ENCODE measurements around the gene SLAMF9.

The SLAMF9 gene

DNA sequence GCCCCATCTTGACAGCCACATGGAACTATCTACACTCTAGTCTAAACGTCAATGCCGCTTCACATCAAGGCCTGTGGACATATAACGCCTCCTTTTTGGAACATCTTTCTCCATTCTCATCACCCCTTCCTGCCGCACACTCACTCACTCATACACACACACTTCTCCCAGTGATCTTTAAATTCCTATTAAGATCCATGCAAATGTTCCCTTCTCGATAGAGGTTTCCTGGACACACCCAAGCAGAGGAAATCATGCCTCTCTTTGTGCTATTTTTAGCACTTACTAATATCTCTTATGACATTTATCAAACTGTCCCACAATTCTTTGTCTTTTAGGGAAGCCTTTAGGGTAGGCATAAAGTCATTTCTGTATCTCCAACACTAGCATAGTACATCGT, 28.2 kb upstream of the SLAMF9 start:
- no peak overlapping the region for H4K8ac ChIP-seq (ENCODE audit: low read length)

DNA sequence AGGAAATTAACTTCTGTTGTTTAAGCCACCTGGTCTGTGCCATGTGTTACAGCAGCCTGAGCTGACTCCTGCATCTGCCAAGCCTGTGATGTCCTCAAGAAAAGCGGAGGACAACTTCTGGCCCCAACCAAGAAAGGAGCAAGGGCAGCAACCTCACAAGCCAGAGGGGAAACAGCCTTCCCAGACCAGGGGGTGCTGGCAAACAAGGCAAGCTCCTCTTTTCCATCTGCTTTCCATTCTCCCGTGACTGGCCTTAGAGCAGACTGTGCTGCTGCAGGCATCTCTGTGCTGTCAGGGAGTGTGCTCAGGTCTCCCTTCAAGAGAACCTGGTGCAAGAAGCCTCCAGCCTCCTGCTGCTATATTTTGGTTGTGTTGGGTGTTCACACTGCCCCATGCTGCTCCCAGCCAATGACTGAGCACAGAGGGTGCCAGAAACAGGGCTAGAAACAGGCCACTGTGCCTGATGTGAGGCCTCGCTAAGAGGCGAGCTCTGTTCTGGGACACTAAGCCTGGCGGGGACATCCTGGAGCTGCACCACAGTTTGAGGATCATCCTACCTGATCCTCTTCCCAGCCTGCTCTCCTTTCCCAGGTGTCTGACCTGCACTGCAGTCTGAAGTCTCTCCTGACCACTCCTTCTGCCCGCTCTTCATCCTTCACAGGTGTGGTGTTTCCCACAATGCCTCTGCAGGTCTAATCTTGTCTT, 27.5 kb upstream of the SLAMF9 start:
- Histone ChIP-seq H3K36me3 (ENCODE audit: control insufficient read depth in 1 of 2, insufficient read depth in 2 of 2, low read depth in 1 of 2, low read length in 2 of 2) (peaks cover 0 to 45% of the 10 kb centered on the region in 2 experiments), H3K4ac (ENCODE audit: low read depth in 1 of 2, low read length in 2 of 2) (no peak overlapping the region), H3K4me2 (ENCODE audit: low read length, poor library complexity, severe bottlenecking) (no peak overlapping the region), H3K23ac (ENCODE audit: low read length in 2 of 2) (no peak overlapping the region), H4K91ac (ENCODE audit: low read length) (no peak overlapping the region), H3K14ac (ENCODE audit: low read length in 2 of 2) (no peak overlapping the region), H3K9me3 (ENCODE audit: control insufficient read depth, low read length) (no peaks in the 10 kb centered on the region), H3K4me3 (ENCODE audit: insufficient read depth in 1 of 2, low read depth in 1 of 2, low read length in 2 of 2) (no peak overlapping the region), H2BK5ac (ENCODE audit: low read depth, low read length, poor library complexity, severe bottlenecking) (no peak overlapping the region), H4K8ac (ENCODE audit: low read length) (no peak overlapping the region), H3K27me3 (ENCODE audit: control insufficient read depth in 1 of 2, insufficient read depth in 1 of 2, low read length in 2 of 2) (peaks cover 0 to 34% of the 10 kb centered on the region in 2 experiments), H3K79me1 (replicated peaks; ENCODE audit: low read length, poor library complexity, severe bottlenecking) (no peaks in the 10 kb centered on the region), H2BK12ac (ENCODE audit: low read length in 2 of 2) (no peak overlapping the region), H3K27ac (ENCODE audit: low read length, poor library complexity, severe bottlenecking) (no peak overlapping the region), H3K9ac (ENCODE audit: low read length) (no peak overlapping the region), H2BK15ac (ENCODE audit: low read depth, poor library complexity, severe bottlenecking) (no peak overlapping the region), H3K4me1 (ENCODE audit: control insufficient read depth, insufficient read depth, low read depth, low read length) (no peaks in the 10 kb centered on the region), H3K18ac (ENCODE audit: low read depth in 1 of 2, low read length in 2 of 2) (no peak overlapping the region), H2BK120ac (ENCODE audit: low read depth, low read length) (no peak overlapping the region), H2AFZ (ENCODE audit: low read depth, low read length) (no peak overlapping the region), H2AK5ac (ENCODE audit: low read length, severe bottlenecking) (no peak overlapping the region)
- WGBS = 93% methylated on average over 6 of the region's 6 CpGs
- DNase-seq = no peak

More for the DNA sequence above, 28.2 kb upstream of the SLAMF9 start:
- Histone ChIP-seq H3K9me3 (ENCODE audit: control insufficient read depth, low read length) (no peaks in the 10 kb centered on the region), H3K4me1 (ENCODE audit: control insufficient read depth, insufficient read depth, low read depth, low read length) (no peaks in the 10 kb centered on the region), H3K4me2 (ENCODE audit: low read length, poor library complexity, severe bottlenecking) (no peak overlapping the region), H3K9ac (ENCODE audit: low read length) (no peak overlapping the region), H3K79me1 (replicated peaks; ENCODE audit: low read length, poor library complexity, severe bottlenecking) (no peaks in the 10 kb centered on the region), H3K23ac (ENCODE audit: low read length in 2 of 2) (no peak overlapping the region), H3K4ac (ENCODE audit: low read depth in 1 of 2, low read length in 2 of 2) (no peak overlapping the region), H2BK120ac (ENCODE audit: low read depth, low read length) (no peak overlapping the region), H2AFZ (ENCODE audit: low read depth, low read length) (no peak overlapping the region), H2BK12ac (ENCODE audit: low read length in 2 of 2) (no peak overlapping the region), H3K18ac (ENCODE audit: low read depth in 1 of 2, low read length in 2 of 2) (no peak overlapping the region), H3K36me3 (ENCODE audit: control insufficient read depth in 1 of 2, insufficient read depth in 2 of 2, low read depth in 1 of 2, low read length in 2 of 2) (peaks cover 0 to 43% of the 10 kb centered on the region in 2 experiments), H3K4me3 (ENCODE audit: insufficient read depth in 1 of 2, low read depth in 1 of 2, low read length in 2 of 2) (no peak overlapping the region), H3K27me3 (ENCODE audit: control insufficient read depth in 1 of 2, insufficient read depth in 1 of 2, low read length in 2 of 2) (peaks cover 0 to 34% of the 10 kb centered on the region in 2 experiments), H3K27ac (ENCODE audit: low read length, poor library complexity, severe bottlenecking) (no peak overlapping the region), H2BK15ac (ENCODE audit: low read depth, poor library complexity, severe bottlenecking) (no peak overlapping the region), H2BK5ac (ENCODE audit: low read depth, low read length, poor library complexity, severe bottlenecking) (no peak overlapping the region), H4K91ac (ENCODE audit: low read length) (no peak overlapping the region), H3K14ac (ENCODE audit: low read length in 2 of 2) (no peak overlapping the region), H2AK5ac (ENCODE audit: low read length, severe bottlenecking) (no peak overlapping the region)
- WGBS = 84% methylated on average over 4 of the region's 6 CpGs
- no peak for DNase-seq

DNA sequence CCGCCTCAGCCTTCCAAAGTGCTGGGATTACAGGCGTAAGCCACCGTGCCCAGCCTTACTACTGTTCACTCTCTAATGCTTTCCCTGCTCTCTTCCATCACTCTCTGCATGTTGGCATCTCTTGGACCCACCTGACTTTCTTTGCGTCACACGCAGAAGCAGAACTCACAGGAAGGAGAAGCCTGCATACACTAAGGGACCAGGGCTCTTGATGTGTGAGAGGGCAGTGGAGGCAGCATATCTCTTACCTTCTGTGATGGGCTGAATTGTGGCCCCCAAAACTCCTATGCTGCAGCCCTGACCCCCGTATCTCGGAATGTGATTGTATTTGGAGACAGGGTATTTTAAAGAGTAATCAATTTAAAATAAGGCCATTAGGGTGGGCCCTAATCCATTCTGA, 26.7 kb upstream of the SLAMF9 start:
- no peak overlapping the region for H2BK15ac ChIP-seq (ENCODE audit: low read depth, poor library complexity, severe bottlenecking)
- H3K27me3 ChIP-seq (ENCODE audit: control insufficient read depth in 1 of 2, insufficient read depth in 1 of 2, low read length in 2 of 2) = peaks cover 0 to 36% of the 10 kb centered on the region in 2 experiments
- H2BK12ac ChIP-seq (ENCODE audit: low read length in 2 of 2) = no peak overlapping the region
- no peak overlapping the region for H3K4me3 ChIP-seq (ENCODE audit: insufficient read depth in 1 of 2, low read depth in 1 of 2, low read length in 2 of 2)
- H3K23ac ChIP-seq (ENCODE audit: low read length in 2 of 2) = no peak overlapping the region
- no peak overlapping the region for H4K91ac ChIP-seq (ENCODE audit: low read length)
- H3K4ac ChIP-seq (ENCODE audit: low read depth in 1 of 2, low read length in 2 of 2) = no peak overlapping the region
- H2BK5ac ChIP-seq (ENCODE audit: low read depth, low read length, poor library complexity, severe bottlenecking) = no peak overlapping the region
- no peak overlapping the region for H2BK120ac ChIP-seq (ENCODE audit: low read depth, low read length)
- H3K9ac ChIP-seq (ENCODE audit: low read length) = no peak overlapping the region
- peaks cover 0 to 45% of the 10 kb centered on the region in 2 experiments for H3K36me3 ChIP-seq (ENCODE audit: control insufficient read depth in 1 of 2, insufficient read depth in 2 of 2, low read depth in 1 of 2, low read length in 2 of 2)
- no peak overlapping the region for H3K18ac ChIP-seq (ENCODE audit: low read depth in 1 of 2, low read length in 2 of 2)
- no peak overlapping the region for H2AFZ ChIP-seq (ENCODE audit: low read depth, low read length)
- no peak overlapping the region for H3K27ac ChIP-seq (ENCODE audit: low read length, poor library complexity, severe bottlenecking)
- no peak overlapping the region for H4K8ac ChIP-seq (ENCODE audit: low read length)
- no peak overlapping the region for H2AK5ac ChIP-seq (ENCODE audit: low read length, severe bottlenecking)
- no peak overlapping the region for H3K14ac ChIP-seq (ENCODE audit: low read length in 2 of 2)
- H3K9me3 ChIP-seq (ENCODE audit: control insufficient read depth, low read length) = no peaks in the 10 kb centered on the region
- DNase-seq = no peak
- no peaks in the 10 kb centered on the region for H3K79me1 ChIP-seq (replicated peaks; ENCODE audit: low read length, poor library complexity, severe bottlenecking)
- no peak overlapping the region for H3K4me2 ChIP-seq (ENCODE audit: low read length, poor library complexity, severe bottlenecking)
- H3K4me1 ChIP-seq (ENCODE audit: control insufficient read depth, insufficient read depth, low read depth, low read length) = no peaks in the 10 kb centered on the region
- 94% methylated on average over 7 of the region's 7 CpGs for whole genome bisulfite sequencing

DNA sequence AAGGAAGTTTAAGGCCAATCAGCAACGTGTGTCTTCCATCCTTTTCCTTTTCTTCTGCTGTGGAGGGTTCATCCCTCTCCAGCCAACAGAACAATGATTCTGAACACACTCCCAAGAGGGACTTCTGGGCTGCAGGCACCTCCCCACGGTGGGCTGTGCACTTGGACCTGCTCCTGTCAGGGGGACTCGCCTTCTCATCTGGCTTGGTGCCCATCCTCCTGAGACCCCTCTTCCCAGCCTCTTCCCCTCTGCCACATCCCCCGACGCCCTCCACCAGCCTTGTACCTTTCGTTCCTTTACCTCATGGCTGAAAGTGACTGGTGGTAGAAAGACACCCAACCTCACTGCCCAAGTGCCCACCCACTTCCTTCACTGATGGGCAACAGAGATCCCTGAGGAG, 26.0 kb upstream of the SLAMF9 start:
- Histone ChIP-seq H2BK15ac (ENCODE audit: low read depth, poor library complexity, severe bottlenecking) (no peak overlapping the region), H2AK5ac (ENCODE audit: low read length, severe bottlenecking) (no peak overlapping the region), H3K27ac (ENCODE audit: low read length, poor library complexity, severe bottlenecking) (no peak overlapping the region)

More for the DNA sequence above, 26.0 kb upstream of the SLAMF9 start:
- H3K14ac ChIP-seq (ENCODE audit: low read length in 2 of 2) = no peak overlapping the region
- H2BK12ac ChIP-seq (ENCODE audit: low read length in 2 of 2) = no peak overlapping the region
- 70% methylated on average over 6 of the region's 6 CpGs for WGBS
- no peak for DNase-seq
- no peak overlapping the region for H3K4me3 ChIP-seq (ENCODE audit: insufficient read depth in 1 of 2, low read depth in 1 of 2, low read length in 2 of 2)
- H3K27me3 ChIP-seq (ENCODE audit: control insufficient read depth in 1 of 2, insufficient read depth in 1 of 2, low read length in 2 of 2) = peaks cover 0 to 34% of the 10 kb centered on the region in 2 experiments
- no peak overlapping the region for H2BK5ac ChIP-seq (ENCODE audit: low read depth, low read length, poor library complexity, severe bottlenecking)
- no peak overlapping the region for H3K9ac ChIP-seq (ENCODE audit: low read length)
- no peak overlapping the region for H2BK120ac ChIP-seq (ENCODE audit: low read depth, low read length)
- H2AFZ ChIP-seq (ENCODE audit: low read depth, low read length) = no peak overlapping the region
- H3K4me1 ChIP-seq (ENCODE audit: control insufficient read depth, insufficient read depth, low read depth, low read length) = no peaks in the 10 kb centered on the region
- H3K4ac ChIP-seq (ENCODE audit: low read depth in 1 of 2, low read length in 2 of 2) = no peak overlapping the region
- H4K91ac ChIP-seq (ENCODE audit: low read length) = no peak overlapping the region
- no peaks in the 10 kb centered on the region for H3K79me1 ChIP-seq (replicated peaks; ENCODE audit: low read length, poor library complexity, severe bottlenecking)
- no peak overlapping the region for H3K18ac ChIP-seq (ENCODE audit: low read depth in 1 of 2, low read length in 2 of 2)
- no peak overlapping the region for H3K4me2 ChIP-seq (ENCODE audit: low read length, poor library complexity, severe bottlenecking)
- no peak overlapping the region for H3K23ac ChIP-seq (ENCODE audit: low read length in 2 of 2)
- peaks cover 0 to 43% of the 10 kb centered on the region in 2 experiments for H3K36me3 ChIP-seq (ENCODE audit: control insufficient read depth in 1 of 2, insufficient read depth in 2 of 2, low read depth in 1 of 2, low read length in 2 of 2)
- H4K8ac ChIP-seq (ENCODE audit: low read length) = no peak overlapping the region
- H3K9me3 ChIP-seq (ENCODE audit: control insufficient read depth, low read length) = no peaks in the 10 kb centered on the region
